ENCODE measurements around the gene ZNF496. TPM values are rescaled to one million over a fixed set of nuclear protein-coding genes. Genes with fewer than 3 reads are reported as not detected.
A peak's percentile ranks its signal among the peaks of the same experiment; 100 is the strongest.
"Not testable (repeated sequence)": the region's sequence is repeated elsewhere in the genome, so short reads cannot be mapped to it uniquely, and the experiment has no call there.

Gene ZNF496
- total and polyA plus RNA-seq, 2 experiments from 2014 or later = 6.7 to 21.0 TPM

- H3K36me3 ChIP-seq (ENCODE audit: low read depth) = no peaks in the 10 kb centered on the region
- no peak overlapping the region for H2AFZ ChIP-seq
- in situ Hi-C loops (cut with MboI) = no loop called here
- H3K4me2 ChIP-seq (ENCODE audit: unreplicated experiment) = no peak overlapping the region
- TF ChIP-seq EZH2 (IDR thresholded peaks at IDR 0.05; ENCODE audit: insufficient read depth, poor library complexity, severe bottlenecking) (no peak), EZH2phosphoT487 (IDR thresholded peaks at IDR 0.05; ENCODE audit: insufficient read depth, low read depth) (no peak)
- H3K4me3 ChIP-seq = no peak overlapping the region
- peaks cover 4% of the 10 kb centered on the region; the same call in 1 of the 2 replicates for H3F3A ChIP-seq (ENCODE audit: insufficient read depth)
- no peaks in the 10 kb centered on the region for H3K9me2 ChIP-seq (ENCODE audit: insufficient read depth)
- no peaks in the 10 kb centered on the region for H3K9me3 ChIP-seq (ENCODE audit: low read depth)
- peaks cover 20% of the 10 kb centered on the region for H3K4me1 ChIP-seq (ENCODE audit: insufficient read depth)
- H3K27ac ChIP-seq = no peak overlapping the region
- H3K79me2 ChIP-seq (ENCODE audit: insufficient read depth) = no peaks in the 10 kb centered on the region
- no peaks in the 10 kb centered on the region for H4K20me1 ChIP-seq (ENCODE audit: insufficient read depth)
- 69 to 75% methylated on average over 7 of the region's 7 CpGs for WGBS, 2 experiments (ENCODE audit: low coverage in 1 of 2, low lambda C conversion rate in 2 of 2, missing lambda C conversion rate in 2 of 2)
- H3K9ac ChIP-seq = no peak overlapping the region
- no peak for DNase-seq
- H3K27me3 ChIP-seq (replicated peaks; ENCODE audit: insufficient read depth) = no peaks in the 10 kb centered on the region
Observed at GRCh38 chr1:247365023-247365422, 33.4 kb upstream of the ZNF496 start.

DNA sequence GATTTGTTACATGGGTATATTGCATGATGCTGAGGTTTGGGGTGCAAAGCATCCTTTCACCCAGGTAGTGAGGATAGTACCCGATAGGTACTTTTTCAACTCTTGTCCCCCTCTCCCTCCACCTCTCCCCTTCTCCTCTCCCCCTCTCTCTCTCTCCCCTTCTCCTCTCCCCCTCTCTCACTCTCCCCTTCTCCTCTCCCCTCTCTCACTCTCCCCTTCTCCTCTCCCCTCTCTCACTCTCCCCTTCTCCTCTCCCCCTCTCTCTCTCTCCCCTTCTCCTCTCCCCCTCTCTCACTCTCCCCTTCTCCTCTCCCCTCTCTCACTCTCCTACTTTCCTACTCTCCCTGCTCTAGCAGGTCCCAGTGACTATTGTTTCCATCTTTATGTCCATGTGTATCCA lies 31.3 kb upstream of the ZNF496 start:
- H4K20me1 ChIP-seq (ENCODE audit: insufficient read depth); H3K27me3 ChIP-seq (replicated peaks; ENCODE audit: insufficient read depth); H3F3A ChIP-seq (ENCODE audit: insufficient read depth); H3K9ac ChIP-seq; DNase-seq; H3K4me2 ChIP-seq (ENCODE audit: unreplicated experiment); H3K4me3 ChIP-seq; H3K36me3 ChIP-seq (ENCODE audit: low read depth); H3K9me2 ChIP-seq (ENCODE audit: insufficient read depth); H2AFZ ChIP-seq; H3K79me2 ChIP-seq (ENCODE audit: insufficient read depth); H3K27ac ChIP-seq; H3K9me3 ChIP-seq (ENCODE audit: low read depth); in situ Hi-C loops (cut with MboI): not testable (repeated sequence)
- WGBS, 2 experiments (ENCODE audit: low coverage in 1 of 2, low lambda C conversion rate in 2 of 2, missing lambda C conversion rate in 2 of 2) = 91 to 100% methylated on average over 1 of the region's 1 CpG
- H3K4me1 ChIP-seq (ENCODE audit: insufficient read depth) = peaks cover 19% of the 10 kb centered on the region

GRCh38 chr1:247362153-247362552 lies 30.5 kb upstream of the ZNF496 start:
- peak; percentile 9 for DNase-seq
- Histone ChIP-seq H3K36me3 (ENCODE audit: low read depth) (no peaks in the 10 kb centered on the region), H2AFZ (no peak overlapping the region), H3K79me2 (ENCODE audit: insufficient read depth) (no peaks in the 10 kb centered on the region), H3K4me2 (ENCODE audit: unreplicated experiment) (no peak overlapping the region), H3F3A (ENCODE audit: insufficient read depth) (peaks cover 4% of the 10 kb centered on the region; the same call in 1 of the 2 replicates), H3K4me3 (no peak overlapping the region), H3K9ac (no peak overlapping the region), H3K27me3 (replicated peaks; ENCODE audit: insufficient read depth) (no peaks in the 10 kb centered on the region), H4K20me1 (ENCODE audit: insufficient read depth) (no peaks in the 10 kb centered on the region), H3K9me3 (ENCODE audit: low read depth) (no peaks in the 10 kb centered on the region), H3K9me2 (ENCODE audit: insufficient read depth) (no peaks in the 10 kb centered on the region), H3K27ac (no peak overlapping the region), H3K4me1 (ENCODE audit: insufficient read depth) (peaks cover 21% of the 10 kb centered on the region)
- in situ Hi-C loops (cut with MboI) = no loop called here
- WGBS, 2 experiments (ENCODE audit: low coverage in 1 of 2, low lambda C conversion rate in 2 of 2, missing lambda C conversion rate in 2 of 2) = 92 to 94% methylated on average over 5 of the region's 5 CpGs
- TF ChIP-seq EZH2 (IDR thresholded peaks at IDR 0.05; ENCODE audit: insufficient read depth, poor library complexity, severe bottlenecking) (no peak), EZH2phosphoT487 (IDR thresholded peaks at IDR 0.05; ENCODE audit: insufficient read depth, low read depth) (no peak)

DNA sequence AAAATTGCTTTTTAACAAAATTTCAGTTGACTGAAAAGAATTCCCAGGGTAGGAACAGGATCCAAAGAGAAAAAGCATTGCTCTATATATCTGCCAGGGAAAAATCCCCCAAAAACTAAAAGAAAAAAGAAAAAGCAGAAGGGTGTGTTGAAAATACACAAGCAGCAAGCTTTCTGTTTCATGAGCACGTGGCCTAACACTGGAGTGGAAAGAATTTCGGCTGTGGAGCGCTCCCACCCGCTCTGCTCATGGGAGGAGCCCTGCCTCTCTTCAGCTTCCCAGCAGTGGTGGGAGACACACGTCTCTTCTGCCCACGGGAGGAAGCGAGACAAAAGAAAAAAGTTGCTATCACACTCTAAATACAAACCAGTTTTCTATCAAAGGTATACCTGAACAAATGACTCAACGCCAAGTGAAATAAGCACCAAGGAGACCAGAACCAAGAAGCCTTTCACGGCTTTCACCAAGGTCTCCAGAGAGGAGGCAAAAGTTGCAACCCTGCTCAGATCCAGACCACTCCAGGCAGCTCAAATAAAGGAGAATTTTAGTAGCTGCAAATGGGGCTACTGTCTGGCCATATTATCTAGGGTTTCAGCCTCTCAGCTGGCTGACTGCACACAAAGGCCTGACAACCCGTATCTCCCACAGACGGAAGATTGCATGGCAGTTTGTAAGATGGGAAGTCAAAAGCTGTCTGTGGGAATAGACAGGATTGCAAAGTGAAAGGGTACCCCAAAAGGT lies 29.5 kb upstream of the ZNF496 start:
- Histone ChIP-seq H3K36me3 (ENCODE audit: low read depth) (no peaks in the 10 kb centered on the region), H3K79me2 (ENCODE audit: insufficient read depth) (no peaks in the 10 kb centered on the region), H3K9ac (peak overlapping the region; percentile 23), H3K9me2 (ENCODE audit: insufficient read depth) (no peaks in the 10 kb centered on the region), H3K4me2 (ENCODE audit: unreplicated experiment) (peak overlapping the region; percentile 77), H3K27me3 (replicated peaks; ENCODE audit: insufficient read depth) (no peaks in the 10 kb centered on the region), H2AFZ (peak overlapping the region; percentile 70), H3F3A (ENCODE audit: insufficient read depth) (peaks cover 4% of the 10 kb centered on the region; the same call in 1 of the 2 replicates), H3K4me3 (0 out of 2 replicates have a peak overlapping the region, but pooled peaks have one; percentile 11), H3K4me1 (ENCODE audit: insufficient read depth) (peaks cover 28% of the 10 kb centered on the region), H3K9me3 (ENCODE audit: low read depth) (no peaks in the 10 kb centered on the region), H4K20me1 (ENCODE audit: insufficient read depth) (no peaks in the 10 kb centered on the region), H3K27ac (peak overlapping the region; percentile 13; the same call in 1 of the 2 replicates)
- 38% methylated on average over 11 of the region's 11 CpGs for WGBS, 2 experiments (ENCODE audit: low coverage in 1 of 2, low lambda C conversion rate in 2 of 2, missing lambda C conversion rate in 2 of 2)
- no peak for TF ChIP-seq EZH2phosphoT487 (IDR thresholded peaks at IDR 0.05; ENCODE audit: insufficient read depth, low read depth)
- no peak for TF ChIP-seq EZH2 (IDR thresholded peaks at IDR 0.05; ENCODE audit: insufficient read depth, poor library complexity, severe bottlenecking)
- peak; percentile 65 for DNase-seq
- in situ Hi-C loops (cut with MboI) = no loop called here

All from GM23248 (cell line).